Stimulated activated naive CD4-positive, alpha-beta T cell treated with Interleukin-2 at 50 U/mL for 16 hours (primary cell): ENCODE measurements around the gene PRKD1.

ENCODE experiments used
- DNase-seq: peaks from one replicate; lab custom pipeline; 2025; lab: John Stamatoyannopoulos, UW

The PRKD1 gene

DNA sequence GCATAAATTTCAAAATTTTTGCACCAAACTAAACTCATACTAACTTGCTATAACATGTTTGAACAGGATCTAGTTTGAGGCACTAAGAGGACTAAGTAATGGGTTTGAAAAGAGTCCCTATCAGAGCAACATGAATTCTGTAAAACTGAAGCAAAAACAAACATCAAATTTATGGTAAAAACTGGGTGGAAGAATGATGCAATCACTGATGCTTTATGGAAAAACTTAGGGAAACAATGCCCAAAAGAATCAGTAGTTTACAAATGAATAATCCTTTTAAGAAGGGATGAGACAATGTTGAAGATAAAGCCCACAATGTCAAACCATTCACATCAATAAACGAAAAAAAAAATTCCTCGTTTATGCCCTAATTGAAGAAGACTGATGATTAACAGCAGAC, 88.9 kb downstream of the PRKD1 start:
- DNase-seq = no peak

DNA sequence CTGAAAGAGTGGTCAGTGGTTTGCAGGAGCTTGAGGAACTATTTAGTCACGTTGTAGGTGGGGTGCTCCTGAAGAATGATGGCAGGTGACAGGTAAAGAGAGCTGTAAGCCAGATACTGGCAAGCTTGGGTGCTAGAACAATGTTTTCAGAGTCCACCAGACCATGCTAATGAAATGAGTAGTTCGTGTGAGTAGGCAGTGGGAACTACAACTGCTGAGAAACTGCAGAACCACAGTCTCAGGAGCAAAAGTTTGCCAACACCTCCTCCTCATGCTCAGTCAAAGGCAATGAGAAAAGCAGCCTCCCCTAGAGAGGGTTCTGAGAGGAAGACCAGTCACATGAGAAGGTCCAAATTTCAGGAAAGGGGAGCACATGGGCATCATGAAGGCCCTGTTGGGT, 91.3 kb downstream of the PRKD1 start:
- DNase-seq = no peak

- no peak for DNase-seq
These were observed 95.6 kb downstream of the PRKD1 start for GRCh38 chr14:29832042-29832441.

DNA sequence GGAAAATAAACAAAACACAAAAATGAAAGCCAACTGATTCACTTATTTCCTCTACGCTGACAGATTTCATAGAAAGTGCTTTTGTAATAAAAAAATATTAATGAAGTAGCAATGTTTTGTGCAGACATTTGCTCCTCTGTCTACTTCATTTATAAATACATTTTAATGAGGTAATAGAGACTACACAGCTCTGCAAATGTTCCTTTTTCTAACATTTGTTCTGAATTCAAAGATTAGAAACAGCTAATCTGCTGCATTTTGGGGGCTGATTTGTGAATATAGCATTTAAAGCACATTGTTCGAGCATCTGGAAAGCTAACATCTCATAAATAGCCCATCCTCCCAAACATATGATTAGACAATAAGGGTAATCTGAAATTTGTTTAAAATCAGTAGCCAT, 97.8 kb downstream of the PRKD1 start:
- DNase-seq = no peak

DNA sequence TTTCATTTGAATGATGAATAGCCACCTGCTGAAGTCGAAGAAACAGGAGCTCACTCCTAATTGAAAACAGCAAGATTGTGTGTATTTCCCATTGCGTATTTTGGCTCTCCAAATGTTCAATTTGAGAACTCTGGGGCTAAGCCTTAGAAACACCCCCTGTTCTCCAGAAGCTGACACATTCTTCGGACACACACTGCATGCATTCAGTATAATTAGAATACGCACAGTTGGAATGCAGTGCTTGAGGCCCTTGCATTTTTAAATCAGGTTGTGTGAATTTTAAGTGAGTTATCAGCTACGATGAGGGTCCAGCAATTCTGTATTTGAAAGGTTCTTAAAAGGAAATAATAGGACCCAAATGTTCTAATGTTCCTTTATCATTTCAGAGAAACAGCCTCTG, 103.8 kb downstream of the PRKD1 start:
- DNase-seq = no peak

- DNase-seq = no peak
These were observed 105.3 kb downstream of the PRKD1 start for GRCh38 chr14:29822430-29822709.

DNA sequence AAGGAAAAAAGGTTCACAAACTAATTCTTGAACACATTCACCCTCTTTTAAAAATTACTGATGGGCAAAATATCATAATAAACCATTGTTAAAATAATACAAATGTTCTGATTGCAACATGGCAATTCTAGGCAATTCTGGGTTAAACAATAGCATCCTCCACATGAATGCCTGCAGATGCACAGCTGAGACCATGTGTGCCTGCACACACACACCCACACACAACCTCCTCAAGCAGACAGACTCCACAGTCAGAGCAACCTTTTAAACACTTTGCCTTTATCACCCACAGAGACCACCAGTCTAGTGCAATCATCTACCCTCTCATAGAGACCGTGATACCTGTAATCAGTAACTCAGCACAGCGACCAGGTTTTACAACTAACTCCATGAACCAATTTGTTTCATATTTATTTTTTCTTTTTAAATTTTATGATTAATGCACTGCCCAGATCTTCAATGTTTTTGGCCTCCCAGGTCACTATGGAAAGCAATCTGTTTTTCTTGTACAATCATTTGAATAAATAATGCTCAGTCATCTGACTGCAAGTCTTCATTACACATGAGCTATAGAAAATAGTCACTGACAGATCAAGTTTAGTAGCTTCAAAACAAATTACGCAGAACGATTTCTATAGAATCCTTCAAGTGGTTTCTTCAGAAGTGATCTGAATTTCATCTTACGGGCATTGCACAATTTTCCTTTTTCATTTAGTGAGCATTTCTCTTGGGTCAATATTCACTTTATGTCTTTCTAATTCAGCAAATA, 105.8 kb downstream of the PRKD1 start:
- DNase-seq = no peak

DNA sequence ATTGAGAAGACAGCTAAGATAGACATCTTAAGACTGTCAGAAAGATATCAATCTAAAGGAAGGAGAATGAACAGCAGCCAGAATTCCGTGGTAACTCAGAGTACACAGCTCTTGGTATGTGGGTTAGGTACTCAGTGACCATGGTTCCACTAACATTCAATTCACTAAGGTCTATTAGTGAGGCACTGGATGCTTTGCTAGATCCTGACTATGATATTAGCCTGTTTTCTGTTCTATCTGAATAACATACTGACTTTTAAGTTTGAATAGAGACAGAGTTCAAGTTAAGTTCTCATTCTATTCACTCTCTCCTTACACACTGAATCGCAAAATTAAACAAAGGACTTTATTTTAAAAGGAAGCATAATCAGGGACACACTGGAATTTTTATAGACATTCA, 106.4 kb downstream of the PRKD1 start:
- DNase-seq = no peak

- no peak for DNase-seq
These were observed 106.9 kb downstream of the PRKD1 start for GRCh38 chr14:29820785-29821184.

DNA sequence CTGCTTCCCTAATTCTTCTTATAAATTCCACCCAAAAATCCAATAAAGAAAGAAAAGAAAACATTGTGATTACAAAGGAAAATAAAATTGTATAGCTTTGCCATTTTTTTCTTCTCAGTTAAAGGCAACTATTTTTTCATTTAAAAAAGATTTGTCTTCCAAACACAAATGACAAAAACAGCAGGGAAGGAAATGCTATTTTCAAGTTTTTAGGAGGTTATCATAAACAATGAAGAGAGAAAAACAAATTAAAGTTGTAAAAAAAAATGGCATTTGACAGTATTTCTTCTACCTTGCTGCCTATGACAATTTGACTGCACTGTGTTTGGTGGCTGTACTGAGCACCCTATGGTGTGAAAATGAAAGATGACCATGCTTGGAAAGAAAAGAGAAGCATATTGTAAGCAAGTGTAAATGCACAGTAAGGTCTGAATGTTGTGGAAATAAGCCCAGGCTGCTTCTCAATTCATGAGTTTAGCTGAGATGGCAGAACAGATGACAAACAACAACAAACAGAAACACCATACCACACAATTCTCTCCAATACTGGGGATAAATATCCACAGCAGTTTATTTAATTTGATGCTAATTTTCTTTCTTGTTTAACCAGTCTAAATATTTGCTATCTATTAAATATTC, 109.8 kb downstream of the PRKD1 start:
- DNase-seq = no peak

- DNase-seq = no peak
These were observed 112.5 kb downstream of the PRKD1 start for GRCh38 chr14:29815016-29815674.

DNA sequence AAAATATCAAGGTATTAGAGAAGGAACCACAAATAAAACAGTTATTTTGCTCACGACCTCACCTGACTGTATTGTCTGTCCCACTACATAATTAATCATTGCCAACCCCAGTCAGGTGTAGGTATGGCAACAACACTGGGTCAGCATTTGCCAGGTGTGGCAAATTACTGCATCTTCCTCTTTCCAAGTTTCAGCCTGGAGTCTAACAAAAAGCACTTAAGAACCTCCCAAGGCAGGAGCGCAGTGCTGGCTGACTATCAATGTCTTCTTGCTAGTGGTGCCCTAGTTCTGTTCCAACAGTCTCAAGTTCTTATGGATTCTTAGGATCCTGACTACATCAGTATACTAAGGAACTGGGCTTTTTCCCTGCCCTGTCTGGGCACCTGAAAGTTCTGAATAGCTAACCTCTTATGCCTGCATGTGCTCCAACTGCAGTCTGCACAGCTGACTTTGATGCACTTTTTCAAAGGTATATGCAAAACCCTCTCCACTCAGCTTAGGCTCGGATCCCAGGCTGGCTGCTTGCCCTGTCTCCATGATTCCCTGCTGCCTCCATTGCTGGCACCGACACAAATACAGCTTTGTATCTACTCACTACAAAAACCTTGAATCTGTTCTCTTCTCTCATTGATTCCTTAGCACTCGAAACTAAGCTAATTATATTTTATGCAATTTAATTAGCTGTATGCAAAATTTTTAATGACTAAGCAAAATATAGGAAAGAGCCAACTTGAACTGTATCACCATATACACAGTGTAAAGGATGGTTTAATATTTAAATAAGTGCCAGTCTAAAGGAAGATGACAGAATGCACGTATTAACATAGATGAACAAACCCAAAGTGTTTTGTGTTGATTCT, 113.3 kb downstream of the PRKD1 start:
- DNase-seq = no peak

DNA sequence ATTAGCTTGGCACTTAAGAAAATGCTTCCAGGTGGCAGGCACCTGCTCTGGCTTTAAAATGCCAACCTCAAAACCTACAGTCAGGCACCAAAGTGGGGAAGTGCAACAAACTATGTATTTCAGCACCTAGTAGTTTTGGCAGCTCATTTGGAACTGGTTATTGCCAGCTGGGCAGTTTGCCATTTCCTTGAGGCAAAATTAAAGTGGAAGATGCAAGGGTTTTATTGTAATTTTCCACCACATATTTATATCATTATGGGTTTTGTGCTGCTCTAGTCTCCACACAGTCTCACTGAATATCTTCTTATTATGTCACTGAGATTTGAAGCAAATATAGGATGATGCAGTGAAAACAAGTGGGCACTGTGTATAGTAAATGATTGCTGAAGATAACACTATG, 117.0 kb downstream of the PRKD1 start:
- DNase-seq = no peak

GRCh38 chr14:29810064-29810463, 117.6 kb downstream of the PRKD1 start:
- DNase-seq = no peak

- no peak for DNase-seq
These were observed 121.5 kb downstream of the PRKD1 start for GRCh38 chr14:29806124-29806517.

DNA sequence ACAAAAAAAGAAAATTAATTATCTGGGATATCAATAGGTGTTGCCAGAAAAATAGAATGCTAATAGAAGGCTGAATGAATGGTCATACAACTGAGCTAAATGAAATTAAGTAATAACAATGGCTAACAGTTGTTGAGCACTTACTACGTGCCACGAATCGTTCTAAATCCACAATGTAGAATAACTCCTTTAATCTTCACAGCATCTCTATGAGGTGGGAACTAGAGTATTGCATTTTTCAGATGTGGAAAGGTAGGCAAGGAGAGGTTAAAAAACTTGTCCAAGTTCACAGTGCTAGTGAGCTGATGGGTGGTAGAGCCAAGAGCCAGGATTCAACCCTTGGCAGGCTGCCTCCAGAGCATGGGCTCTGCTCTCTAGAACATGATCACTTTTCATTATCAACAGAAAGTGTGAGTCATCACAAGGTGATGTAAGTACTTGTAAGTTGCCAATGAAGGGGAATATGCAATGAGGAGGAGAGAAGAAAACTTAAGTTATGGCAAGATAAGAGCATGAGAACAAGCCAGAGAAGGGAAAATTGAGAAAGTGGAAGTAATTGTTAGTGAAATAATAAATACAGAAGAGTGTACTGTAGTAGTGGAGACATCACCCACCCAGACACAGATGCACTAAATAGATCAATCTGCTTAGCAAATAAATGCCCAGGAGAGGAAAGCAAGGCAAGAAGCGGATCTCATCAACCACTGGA, 122.1 kb downstream of the PRKD1 start:
- DNase-seq = no peak

GRCh38 chr14:29804481-29805266, 123.0 kb downstream of the PRKD1 start:
- DNase-seq = no peak

GRCh38 chr14:29803045-29803444, 124.6 kb downstream of the PRKD1 start:
- DNase-seq = no peak

DNA sequence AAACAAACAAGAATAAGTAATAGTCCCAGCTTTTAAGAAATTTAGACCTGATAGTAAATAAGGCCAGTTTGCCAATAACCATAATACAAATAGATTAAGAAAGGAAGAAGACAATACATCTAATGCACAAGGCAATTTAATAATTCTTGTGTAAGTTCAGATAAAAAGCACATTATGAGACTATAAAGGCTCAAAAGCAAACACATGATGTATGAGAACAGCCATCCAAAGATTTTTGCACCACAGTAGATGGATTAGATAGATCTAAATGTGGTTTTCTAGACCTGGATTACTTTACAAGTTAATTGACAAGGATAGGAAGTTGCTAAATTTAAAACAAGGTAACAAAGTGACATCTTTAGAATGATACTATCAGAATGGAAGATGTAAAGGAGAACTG, 125.4 kb downstream of the PRKD1 start:
- DNase-seq = no peak

GRCh38 chr14:29800961-29801360, 126.7 kb downstream of the PRKD1 start:
- DNase-seq = no peak

DNA sequence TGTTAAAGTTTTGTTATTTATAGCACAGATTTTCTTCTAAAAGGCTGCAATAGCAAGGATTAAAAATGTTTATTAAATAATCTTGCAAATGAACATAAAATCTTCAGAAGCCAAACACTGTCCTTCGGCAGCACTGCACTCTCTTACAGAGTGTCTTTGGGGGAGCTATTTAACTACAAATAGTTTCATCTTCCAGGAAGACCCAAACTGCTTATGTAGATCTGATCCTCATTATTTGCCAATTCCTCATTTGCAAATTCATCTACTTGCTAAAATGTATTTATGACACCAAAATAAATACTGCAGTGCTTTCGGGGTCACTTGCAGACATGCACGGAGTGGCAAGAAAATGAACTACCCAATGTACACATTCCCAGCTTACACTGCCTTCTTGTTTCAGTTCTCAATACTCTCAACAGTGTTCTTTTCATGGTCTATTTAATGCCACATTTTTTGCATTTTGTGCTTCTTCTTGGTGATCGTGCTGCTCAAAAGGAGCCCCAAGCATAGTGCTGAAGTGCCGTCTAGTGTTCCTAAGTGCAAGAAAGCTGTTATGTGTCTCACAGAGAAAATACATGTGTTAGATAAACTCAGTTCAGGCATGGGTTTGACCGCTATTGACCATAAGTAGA, 128.1 kb downstream of the PRKD1 start:
- no peak for DNase-seq
